ENCODE measurements around the gene PHLDB1.

- TF ChIP-seq CTCF (IDR thresholded peaks at IDR 0.05) (no peak), POLR2A (IDR thresholded peaks at IDR 0.05) (no peak)
Observed at GRCh38 chr11:118638726-118639125, 31.3 kb downstream of the PHLDB1 start.
